ENCODE measurements around the gene PIK3R6. TPM values are rescaled to one million over a fixed set of nuclear protein-coding genes. Genes with fewer than 3 reads are reported as not detected.

Gene PIK3R6
- total and polyA plus RNA-seq, 8 donors: 1.6 to 4.3 (median 2.0) TPM

GRCh38 chr17:8870406-8871040 is 3.0 kb upstream of the PIK3R6 start:
- ATAC-seq: no peak
- DNase-seq: no peak

GRCh38 chr17:8869114-8869815 is 1.8 kb upstream of the PIK3R6 start:
- Histone ChIP-seq H3K4me3 (no peak overlapping the region), H3K27ac (no peak overlapping the region), H3K9me3 (no peaks in the 10 kb centered on the region), H3K4me1 (peaks cover 0 to 28% of the 10 kb centered on the region in 2 donors), H3K36me3 (no peaks in the 10 kb centered on the region), H3K27me3 (peaks cover 7 to 63% of the 10 kb centered on the region in 2 donors)
- DNase-seq (no peak), ATAC-seq (no peak)
- TF ChIP-seq CTCF (IDR thresholded peaks at IDR 0.05): no peak
- intact Hi-C loops (cut with DNase I): no loop called here

More at GRCh38 chr17:8870406-8871040, 3.0 kb upstream of the PIK3R6 start:
- no peak overlapping the region for H3K27ac ChIP-seq
- TF ChIP-seq CTCF (IDR thresholded peaks at IDR 0.05): no peak
- no peak overlapping the region for H3K4me3 ChIP-seq
- no peaks in the 10 kb centered on the region for H3K9me3 ChIP-seq
- intact Hi-C loops (cut with DNase I): no loop called here
- peaks cover 0 to 28% of the 10 kb centered on the region in 2 donors for H3K4me1 ChIP-seq
- peaks cover 13 to 62% of the 10 kb centered on the region in 2 donors for H3K27me3 ChIP-seq
- H3K36me3 ChIP-seq: no peaks in the 10 kb centered on the region

- peaks cover 0 to 28% of the 10 kb centered on the region in 2 donors for H3K4me1 ChIP-seq
- ATAC-seq (no peak), DNase-seq (no peak)
- intact Hi-C loops (cut with DNase I): no loop called here
- no peak for TF ChIP-seq CTCF (IDR thresholded peaks at IDR 0.05)
- peaks cover 1 to 56% of the 10 kb centered on the region in 2 donors for H3K27me3 ChIP-seq
- H3K4me3 ChIP-seq: no peak overlapping the region
- H3K9me3 ChIP-seq: no peaks in the 10 kb centered on the region
- H3K27ac ChIP-seq: no peak overlapping the region
- H3K36me3 ChIP-seq: no peaks in the 10 kb centered on the region
Observed at GRCh38 chr17:8868529-8868951, 1.1 kb upstream of the PIK3R6 start.

GRCh38 chr17:8868092-8868491 is 618 bp upstream of the PIK3R6 start:
- TF ChIP-seq CTCF (IDR thresholded peaks at IDR 0.05): no peak
- Histone ChIP-seq H3K9me3 (no peaks in the 10 kb centered on the region), H3K36me3 (no peaks in the 10 kb centered on the region), H3K27me3 (peaks cover 0 to 52% of the 10 kb centered on the region in 2 donors), H3K4me3 (no peak overlapping the region), H3K27ac (no peak overlapping the region), H3K4me1 (peaks cover 0 to 25% of the 10 kb centered on the region in 2 donors)
- intact Hi-C loops (cut with DNase I): no loop called here
- no peak for DNase-seq
- ATAC-seq: no peak

GRCh38 chr17:8865811-8866210 is 1.7 kb downstream of the PIK3R6 start:
- intact Hi-C loops (cut with DNase I): no loop called here
- H3K27ac ChIP-seq: no peak overlapping the region
- peaks cover 0 to 37% of the 10 kb centered on the region in 2 donors for H3K27me3 ChIP-seq
- no peak for TF ChIP-seq CTCF (IDR thresholded peaks at IDR 0.05)
- no peaks in the 10 kb centered on the region for H3K9me3 ChIP-seq
- H3K4me3 ChIP-seq: no peak overlapping the region
- DNase-seq (no peak), ATAC-seq (no peak)
- H3K4me1 ChIP-seq: peaks cover 0 to 33% of the 10 kb centered on the region in 2 donors
- H3K36me3 ChIP-seq: no peaks in the 10 kb centered on the region

Measured in left lung (tissue), 10 donors.